ENCODE measurements around the gene ACP2.
"Not testable (repeated sequence)": the region's sequence is repeated elsewhere in the genome, so short reads cannot be mapped to it uniquely, and the experiment has no call there.

The ACP2 gene

GRCh38 chr11:47192111-47192510, 56.5 kb downstream of the ACP2 start:
- DNase-seq: no peak

GRCh38 chr11:47191137-47191536, 57.5 kb downstream of the ACP2 start:
- DNase-seq: not testable (repeated sequence)
